NCI-H1105 treated with DMSO at 0.1 percent for 48 hours (cell line): ENCODE results near the gene XDH.

Experiments
- DNase-seq: peaks from one replicate; lab custom pipeline; 2025; lab: John Stamatoyannopoulos, UW

XDH gene

DNA sequence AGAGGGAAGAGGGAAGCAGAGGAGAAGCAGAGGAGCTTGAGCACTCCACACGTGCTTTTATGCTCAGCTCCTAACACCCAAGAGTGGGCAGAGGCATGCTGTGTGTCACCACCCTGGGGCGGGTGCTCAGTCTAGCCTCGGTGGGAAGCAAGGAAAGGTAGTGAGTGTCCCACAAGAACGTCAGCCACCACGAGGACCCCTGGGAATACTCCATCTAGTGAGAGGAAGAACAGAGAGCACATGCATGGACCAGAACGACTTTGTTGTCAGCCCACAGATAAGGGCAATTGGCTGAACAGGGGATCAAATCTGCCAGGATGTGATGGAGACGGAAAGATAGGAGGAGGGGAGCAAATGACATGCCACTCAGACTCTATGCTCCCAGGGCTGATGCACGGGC lies 83.4 kb downstream of the XDH start:
- no peak for DNase-seq

DNA sequence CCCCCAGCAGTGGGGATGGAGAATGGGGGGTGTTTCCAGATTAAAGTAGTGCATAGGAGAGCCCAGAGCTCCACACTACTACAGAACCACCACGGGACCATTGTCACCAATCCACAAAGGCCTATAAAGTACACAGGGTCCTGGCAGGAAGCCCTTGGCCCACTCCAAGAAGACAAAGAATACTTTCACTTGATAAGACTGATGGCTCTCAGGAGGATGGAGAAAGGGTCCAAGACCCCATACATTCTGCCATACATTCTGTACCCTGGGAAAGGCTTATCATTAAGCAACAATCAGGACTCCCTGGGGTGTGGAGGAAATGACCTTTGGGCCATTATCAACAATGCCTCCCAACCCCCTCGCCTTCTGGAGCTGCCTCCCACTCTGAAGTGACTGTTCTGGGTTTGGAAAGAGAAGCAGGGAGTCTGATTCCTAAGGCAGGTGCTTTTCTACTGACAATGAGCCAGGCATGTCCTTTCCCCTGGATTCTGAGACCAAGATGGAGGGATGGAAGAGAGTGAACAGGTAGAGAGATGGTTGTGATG lies 85.4 kb downstream of the XDH start:
- no peak for DNase-seq

DNA sequence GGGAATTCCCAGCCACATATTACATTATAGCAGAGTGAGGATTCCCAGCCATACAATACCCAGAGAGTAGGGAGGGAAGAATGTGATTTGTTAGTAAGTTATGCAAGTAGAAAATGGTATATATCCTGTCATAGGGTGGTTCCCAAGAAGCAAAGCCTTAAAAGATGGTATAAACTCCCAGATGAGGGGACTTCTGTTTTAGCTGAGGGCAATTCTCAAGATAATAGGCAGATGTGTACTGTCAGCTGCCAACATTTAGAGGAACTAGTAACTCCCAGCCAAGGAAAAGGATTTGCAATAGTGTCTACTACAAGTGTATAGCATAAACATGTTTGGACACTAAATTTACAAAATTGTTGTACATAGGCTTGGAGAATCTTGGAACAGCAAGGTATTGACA lies 86.5 kb downstream of the XDH start:
- DNase-seq = no peak

DNA sequence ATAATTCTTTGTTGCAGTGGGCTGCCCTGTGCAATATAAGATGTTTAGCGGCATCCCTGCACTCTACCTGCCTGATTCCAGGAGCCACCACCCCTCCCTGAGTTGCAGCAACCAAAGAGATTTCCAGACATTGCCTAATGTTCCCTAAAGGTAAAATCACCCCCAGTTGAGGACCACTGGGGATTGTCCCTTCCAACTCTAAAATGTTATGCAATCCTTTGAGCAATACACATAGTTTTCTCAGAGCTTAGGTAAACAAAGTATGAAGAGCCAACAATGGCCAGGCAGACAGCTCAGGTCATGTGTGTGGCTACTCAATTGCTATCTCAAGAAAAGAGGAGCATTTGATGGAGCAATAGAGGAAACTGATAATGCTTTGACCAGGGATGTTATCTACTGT lies 87.0 kb downstream of the XDH start:
- DNase-seq = no peak

DNA sequence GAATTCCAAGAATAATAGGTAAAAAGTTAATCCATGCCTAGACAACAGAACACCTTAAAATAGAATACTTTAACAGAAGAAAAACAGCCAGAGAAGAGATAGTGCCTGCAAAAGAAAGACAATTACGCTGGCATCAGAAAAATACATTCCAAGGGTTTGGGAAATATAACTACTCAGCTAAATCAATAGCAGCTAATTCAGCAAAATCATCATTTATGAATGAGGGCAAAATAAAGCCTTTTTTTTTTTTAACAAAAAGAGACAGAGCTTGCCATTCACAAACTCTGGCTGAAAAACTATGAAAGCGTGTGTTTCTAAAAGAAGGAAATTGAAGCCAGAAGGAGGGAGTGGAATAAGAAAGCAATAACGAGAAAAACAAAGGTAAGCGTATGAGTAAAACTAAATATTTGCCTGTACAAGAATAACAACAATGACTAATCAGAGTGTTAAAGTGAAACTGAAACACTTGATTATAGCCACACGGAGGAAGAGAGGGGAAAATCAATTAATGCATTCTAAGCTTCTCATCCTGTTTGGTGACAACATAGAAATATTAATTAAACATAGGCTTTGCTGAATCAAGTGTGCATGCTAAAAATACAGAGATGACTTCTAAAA lies 90.4 kb downstream of the XDH start:
- no peak for DNase-seq

DNA sequence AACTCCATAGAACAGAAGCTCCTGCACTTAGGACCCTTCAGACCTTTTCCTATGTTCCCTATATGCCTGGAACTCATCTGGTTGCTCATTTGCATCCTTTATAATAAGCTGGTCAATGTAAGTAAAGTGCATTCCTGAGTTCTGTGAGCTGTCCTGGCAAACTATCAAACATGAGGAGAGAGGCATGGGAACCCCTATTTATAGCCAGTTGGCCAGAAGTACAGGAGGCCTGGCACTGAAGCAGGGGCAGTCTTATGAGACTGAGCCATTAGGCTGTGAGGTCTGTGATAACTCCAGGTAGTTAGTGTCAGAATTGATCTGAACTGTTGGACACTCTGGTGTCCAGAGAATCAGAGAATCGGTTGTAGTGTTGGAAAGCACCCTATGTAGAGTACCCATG lies 92.2 kb downstream of the XDH start:
- no peak for DNase-seq

DNA sequence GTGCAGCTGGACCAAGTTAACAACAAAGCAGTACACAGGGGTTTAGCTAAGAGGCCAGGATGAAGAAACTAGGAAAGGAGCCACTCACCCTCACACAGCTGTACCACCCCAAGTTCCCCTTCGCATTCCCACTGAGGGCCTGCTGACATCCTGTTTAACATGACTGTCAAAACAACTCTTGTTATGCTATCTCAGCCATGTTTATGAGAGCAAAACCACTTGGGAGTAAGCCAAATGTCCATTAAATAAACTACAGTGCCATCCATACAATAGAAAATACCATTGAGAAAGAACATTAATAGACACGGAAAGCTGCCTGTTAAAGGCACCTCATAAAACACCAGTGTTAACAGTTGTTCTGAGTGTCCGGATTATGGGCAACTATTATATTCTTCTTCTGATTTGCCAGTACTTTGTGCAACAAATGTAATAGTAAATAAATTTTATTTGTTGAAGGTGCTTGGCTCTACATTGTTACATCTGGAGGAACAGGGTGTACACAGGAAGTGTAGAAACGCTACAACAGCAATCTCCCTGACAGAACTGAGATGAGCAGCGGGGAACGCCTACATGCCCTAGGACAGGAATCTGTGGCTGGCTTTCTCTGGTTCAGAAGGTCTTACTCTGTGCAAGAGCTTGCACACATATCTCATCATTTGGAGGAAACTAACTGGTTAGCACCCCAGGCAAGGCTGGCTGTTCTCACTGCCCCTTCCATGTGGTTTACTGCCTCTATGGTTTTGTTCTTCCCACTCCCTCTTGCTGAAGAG lies 95.0 kb downstream of the XDH start:
- peak; percentile 48 for DNase-seq

DNA sequence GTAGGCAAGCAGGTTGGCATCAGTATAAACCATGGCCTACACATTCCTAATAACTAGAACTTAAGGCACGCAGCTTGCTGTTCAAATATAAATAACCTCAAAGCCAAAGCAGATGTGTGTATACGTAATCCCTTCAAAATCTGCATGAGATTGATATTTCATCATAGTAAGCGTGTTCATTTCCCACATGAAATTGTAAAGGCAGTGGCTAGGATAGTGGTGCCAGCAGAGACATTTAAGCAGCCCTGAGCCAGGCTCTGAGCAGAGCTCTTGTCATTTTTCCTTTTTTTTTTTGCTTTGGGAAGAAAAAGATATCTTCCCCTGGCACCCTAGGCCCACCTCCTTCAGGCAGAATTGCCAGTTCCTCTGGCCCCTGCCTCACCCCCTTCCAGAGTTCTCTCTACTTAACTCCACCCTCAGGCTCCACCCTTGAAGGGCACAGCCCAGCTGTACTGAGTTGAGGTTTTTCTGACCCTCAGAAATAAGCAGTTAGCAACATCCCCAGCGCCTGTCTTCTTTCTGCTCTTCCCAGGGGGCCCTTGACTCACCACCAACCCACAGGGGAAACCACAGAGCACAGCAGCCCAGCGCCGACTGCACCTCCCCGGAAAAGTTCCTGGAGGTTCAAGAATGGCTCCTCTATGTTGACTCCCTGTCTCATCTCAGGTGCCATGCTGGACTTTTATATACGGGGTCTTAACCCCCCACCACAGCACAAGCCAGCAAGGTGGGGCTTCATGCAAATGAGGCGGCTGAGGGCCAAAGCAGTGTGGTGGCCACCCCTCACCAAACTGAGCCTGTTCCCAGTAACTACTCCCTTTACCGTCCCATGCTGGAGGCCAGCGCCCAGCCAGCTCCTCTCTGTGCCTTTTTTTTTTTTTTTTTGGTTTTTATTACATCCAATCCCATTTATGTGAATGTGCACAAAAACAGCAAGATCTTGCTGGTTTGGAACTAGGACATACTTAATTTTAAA lies 95.9 kb downstream of the XDH start:
- no peak for DNase-seq

DNA sequence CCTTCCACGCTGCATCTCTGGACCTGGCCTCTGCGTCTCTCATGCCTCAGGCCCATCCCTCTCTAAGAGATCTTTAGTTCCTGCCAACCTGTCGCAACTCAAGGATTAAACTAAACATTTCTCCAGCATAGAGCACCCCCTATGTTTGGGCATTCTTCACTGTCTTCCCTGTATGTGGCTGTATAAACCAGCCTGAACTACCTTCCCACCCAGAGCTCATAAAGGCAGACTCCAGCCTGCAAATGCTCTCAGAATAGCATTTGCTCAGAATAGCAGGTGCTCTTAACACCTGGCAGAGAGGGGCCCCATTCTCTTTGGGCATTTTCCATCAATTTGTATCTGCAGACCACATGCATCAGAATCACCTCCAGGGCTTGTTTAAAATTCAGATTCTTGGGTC lies 97.1 kb downstream of the XDH start:
- DNase-seq = no peak

DNA sequence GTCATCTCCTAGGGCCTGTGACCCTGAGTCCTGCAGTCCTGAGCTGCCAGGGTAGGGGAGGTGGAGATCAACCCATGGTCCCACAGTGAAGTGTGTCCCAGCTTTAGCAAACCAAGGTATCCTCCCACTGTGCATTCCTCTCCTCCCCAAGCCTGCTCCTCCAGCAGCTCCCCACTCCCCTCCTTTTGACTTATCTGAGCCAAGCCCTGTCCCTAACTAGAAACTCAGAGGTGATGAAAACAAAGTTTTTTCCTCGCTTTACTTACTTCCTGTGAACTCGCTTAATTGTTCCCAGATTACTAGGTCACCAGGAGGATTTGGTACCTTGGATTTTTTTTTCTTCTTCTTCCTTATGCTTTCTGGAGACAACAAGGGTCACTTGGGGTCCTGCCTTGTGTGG lies 99.8 kb downstream of the XDH start:
- no peak for DNase-seq

DNA sequence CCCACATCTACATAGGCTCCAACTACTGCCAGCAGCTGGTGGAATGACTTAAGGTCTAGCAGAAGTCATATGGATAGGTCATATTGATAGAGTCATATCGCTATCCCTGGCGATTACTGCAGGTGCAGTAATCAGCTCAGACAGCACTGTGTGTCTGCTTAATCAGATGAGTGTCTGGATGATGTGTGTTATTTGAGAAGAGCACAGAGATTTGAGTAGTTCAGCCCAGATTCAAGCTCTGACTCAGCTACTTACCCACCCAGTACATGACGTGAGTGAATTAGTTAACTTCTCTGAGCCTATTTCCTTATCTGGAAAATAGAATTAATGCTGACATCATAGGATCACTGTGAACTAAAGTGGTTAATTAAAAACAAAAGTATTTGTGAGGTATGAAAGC lies 101.6 kb downstream of the XDH start:
- DNase-seq = no peak

DNA sequence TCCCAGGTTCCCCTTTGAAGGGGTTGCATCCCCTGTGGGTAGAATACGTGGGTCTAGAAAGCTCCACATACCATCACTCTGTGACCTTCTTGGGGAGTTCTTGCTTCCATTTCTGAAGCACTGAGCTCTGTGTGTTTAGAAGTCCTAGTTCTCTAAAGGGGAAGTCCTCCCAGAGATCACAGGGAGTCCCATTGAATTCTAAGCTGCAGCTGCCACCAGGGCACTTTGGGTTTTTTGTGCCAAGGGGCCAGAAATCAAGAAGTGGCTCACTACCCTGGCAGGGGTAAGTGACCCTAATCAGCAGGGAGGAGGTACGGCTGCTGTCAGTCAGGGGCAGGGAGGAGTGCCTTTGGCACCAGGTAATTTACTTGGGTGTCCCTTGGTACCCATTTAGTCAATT lies 109.7 kb downstream of the XDH start:
- DNase-seq = no peak

DNA sequence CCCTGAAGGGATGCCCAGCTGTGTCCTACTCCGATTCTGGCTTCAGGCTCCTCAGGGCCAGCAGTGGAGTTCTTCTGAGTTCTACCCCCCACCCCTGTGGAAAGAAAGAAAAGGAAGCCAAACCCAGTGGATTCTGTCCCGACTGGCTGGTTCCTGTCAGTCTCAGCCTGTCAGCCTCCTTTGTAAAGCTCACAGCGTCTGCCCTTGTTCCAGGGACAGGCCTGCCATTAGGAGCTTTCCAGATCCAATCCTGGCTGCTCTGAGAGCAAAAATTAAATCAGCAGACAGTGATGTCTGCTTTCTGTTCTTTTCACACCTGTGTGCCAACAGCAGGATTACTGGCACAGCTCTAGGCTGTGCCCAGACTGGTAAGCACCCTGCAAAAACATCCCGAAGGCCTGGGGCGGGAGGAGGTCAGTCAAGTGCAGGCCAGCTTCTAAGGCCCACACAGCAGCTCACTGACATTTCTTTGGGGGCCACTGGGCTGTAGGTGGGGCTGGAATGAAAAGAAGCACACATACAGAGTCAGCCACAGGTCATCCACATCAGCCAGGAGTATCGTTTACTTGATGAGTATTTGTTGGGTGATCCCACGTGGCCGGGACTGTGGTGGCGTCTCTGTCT lies 111.5 kb downstream of the XDH start:
- DNase-seq = no peak

DNA sequence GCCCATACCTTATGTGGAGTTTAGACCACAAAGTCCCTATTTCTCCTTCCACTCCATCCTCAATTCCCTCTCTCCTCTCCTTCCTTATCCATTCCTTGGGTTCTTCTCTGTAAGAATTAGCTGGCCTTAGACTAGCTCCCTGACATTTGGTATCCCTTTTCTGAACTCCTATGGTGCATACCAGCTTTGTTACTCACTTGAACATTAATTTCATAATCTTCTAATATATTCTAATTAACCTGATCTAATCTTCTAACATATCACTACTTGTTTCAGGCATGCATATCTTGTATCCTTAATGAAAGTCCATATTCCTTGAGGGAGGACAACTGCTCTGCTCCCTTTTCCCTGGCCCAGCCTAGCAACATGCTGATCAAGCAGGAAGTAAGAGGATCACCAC lies 114.2 kb downstream of the XDH start:
- no peak for DNase-seq

DNA sequence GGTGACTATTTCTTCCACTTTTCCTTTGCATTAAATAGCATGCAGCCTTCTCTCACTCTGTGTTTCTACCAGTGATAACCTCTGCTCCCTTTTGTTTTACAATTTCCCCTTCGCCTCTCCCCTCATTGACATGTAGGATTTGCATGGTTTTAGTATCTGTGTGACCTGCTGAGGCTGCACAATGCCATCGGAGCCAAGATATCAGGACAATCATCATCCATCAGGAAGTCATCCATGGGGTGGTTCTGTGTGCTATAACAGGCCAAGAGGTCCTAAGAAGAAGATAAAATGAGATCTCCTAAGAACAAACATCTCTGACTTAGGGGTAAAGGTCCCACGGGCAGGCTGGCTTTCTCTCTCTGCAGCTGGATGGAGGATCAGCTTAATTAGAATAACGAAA lies 115.0 kb downstream of the XDH start:
- DNase-seq = no peak

DNA sequence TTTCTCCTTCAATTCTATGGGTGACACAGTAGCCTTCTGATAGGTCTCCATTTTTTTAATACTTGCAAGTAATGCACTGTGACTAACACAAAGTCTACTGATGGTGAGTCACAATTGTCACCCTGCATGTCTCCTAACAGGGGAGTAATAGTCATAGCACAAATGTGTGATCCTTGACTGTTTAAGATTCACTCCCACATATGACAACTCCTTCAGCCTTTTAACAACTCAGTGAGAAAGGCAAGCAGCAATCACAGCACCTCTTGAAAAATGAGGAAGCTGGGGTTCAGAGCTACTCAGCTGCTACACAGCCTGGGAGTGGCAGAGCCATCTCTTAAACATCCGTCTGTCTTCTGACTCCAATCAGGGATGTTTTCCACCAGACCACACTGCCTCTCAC lies 116.8 kb downstream of the XDH start:
- DNase-seq = no peak

DNA sequence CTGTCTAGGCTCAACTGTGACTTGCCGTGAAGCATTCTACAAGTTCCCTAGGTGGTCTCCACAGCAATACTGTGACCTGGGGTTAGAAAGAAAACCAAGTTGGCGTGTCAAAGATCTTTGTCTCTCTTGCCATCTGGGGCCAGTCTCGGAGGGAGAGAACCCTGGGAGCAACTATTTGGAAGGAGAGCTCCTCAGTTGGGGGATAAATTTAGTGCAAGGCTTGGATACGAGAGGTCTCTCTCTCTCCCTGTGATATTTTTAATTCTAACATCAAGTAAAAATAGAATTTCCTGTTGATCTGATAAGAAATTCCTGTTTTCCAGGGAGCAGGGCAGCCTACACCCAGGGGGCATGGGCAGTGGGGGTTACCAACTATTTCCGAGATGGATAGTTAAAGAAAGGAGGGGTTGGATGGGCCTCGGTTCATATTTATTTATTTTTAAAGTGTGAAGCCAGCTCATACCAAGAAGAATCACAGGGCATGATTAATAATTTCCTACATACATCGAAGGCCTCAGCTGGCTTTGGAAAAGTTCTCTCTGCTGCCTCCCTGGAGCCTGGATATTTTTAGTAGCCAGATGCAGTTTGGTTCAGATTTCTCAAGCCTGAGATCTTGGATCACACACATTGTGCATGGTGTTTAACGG lies 117.8 kb downstream of the XDH start:
- no peak for DNase-seq

DNA sequence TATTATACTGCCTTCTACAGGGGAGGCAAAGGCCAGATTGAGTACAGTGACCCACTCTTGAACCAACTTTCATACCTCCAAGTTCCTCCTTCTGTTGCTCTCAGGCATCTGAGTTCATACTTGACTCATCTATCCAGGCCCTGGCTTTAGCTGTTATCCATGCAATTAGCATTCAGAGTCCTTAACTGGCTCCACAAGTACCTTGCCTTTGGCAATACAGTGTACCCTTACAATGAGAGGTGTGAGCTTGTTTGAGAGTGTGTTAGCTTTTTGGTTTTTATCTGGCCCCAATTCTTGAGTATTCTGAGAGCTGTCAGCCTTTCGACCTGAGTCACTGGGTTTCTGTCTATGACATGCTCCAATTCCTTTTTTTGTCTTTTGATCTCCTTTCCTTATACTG lies 120.3 kb downstream of the XDH start:
- DNase-seq = no peak

DNA sequence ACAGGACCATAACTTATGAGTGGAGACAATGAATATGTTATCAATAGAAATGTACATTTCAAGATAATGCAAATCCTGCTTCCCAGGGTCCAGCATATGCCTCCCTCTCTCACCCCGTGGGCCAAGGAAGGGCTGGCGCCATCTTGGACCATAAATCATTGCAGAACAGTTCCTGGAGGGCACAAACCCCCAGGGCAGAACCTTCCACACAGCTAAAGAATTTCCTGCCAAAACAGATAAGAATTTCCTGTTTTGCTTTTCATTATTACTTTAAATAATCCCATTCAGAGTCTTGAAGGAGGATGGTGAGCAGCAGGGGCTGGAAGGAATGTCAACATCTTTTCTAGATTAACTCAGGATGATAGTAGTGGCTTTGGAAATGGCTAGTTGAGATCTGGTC lies 126.9 kb downstream of the XDH start:
- no peak for DNase-seq

DNA sequence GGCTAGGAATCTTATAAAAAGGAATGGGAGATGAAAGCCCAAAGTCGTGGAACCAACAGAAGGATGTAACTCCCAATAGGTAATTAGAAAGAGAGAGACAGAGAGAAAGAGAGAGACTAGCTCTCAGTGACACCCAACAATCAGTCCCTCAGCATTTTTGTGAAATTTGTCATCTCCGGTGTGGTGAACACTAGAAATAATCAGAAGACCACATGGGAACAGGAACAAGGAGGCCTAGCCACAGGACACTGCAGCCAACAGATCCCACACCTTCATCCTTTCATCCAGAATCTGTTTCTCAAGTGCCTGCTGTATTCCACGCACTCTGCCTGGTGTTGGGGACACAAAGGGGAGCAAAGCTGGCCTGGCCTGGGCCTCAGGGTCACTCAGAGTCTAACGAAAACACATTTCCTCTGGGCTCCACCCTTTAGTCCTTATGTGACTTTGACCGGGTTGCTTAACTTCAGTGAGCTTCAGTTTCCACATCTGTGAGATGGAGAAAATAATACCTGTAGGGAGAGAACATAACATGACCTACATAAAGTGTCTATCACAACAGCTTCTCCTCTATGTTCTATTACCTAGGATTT lies 127.5 kb downstream of the XDH start:
- no peak for DNase-seq

DNA sequence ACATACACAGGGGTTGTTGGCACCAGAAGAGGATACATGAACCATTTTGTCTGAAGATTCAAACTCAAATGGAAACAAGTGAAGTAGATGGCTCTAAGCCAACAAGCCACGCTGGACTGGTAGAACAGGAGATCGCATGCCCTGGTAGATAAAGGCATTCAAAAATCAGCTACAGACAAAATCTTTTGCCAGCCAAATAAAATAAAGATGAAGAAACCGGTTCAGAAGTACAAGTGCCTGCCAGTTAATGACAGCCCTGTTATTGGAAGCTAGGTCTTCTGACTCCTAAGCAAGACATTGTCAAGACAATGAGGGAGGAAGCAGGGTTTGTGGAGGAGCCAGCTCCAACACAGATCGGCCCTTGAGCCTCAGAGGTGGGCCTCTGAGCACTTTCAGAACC lies 128.3 kb downstream of the XDH start:
- DNase-seq = no peak
